HG02884 (cell line): ENCODE results near the gene SETDB1.

Experiments used
- ATAC-seq: cut with Tn5 transposase; IDR thresholded peaks from one replicate; pipeline ENCODE4 v1.9.1; 2021; ENCODE audit warnings: mild to moderate bottlenecking, moderate library complexity; ENCODE audit not compliant: unreplicated experiment

Gene SETDB1

GRCh38 chr1:150974580-150975478, 48.7 kb downstream of the SETDB1 start, which contains the start of gene CERS2:
Gene CERS2 (minus strand): TSS chr1:150974835. CDS start chr1:150969090, 5,745 bp downstream.
- ATAC-seq, result peak; percentile 51

GRCh38 chr1:150976401-150976821, 50.2 kb downstream of the SETDB1 start:
- ATAC-seq, result no peak

GRCh38 chr1:150976879-150977694, 50.9 kb downstream of the SETDB1 start:
- no peak for ATAC-seq

GRCh38 chr1:150979092-150980056, 53.2 kb downstream of the SETDB1 start:
- no peak for ATAC-seq

- no peak for ATAC-seq
Measured at GRCh38 chr1:150981177-150981804, 55.1 kb downstream of the SETDB1 start.

GRCh38 chr1:150981805-150982712, 55.9 kb downstream of the SETDB1 start, which contains the start of gene ANXA9:
Gene ANXA9 (plus strand): TSS chr1:150982292. CDS start chr1:150983106, 814 bp downstream.
- ATAC-seq, result no peak

- no peak for ATAC-seq
Measured at GRCh38 chr1:150985179-150985825, 59.1 kb downstream of the SETDB1 start.

GRCh38 chr1:150987924-150988323, 61.8 kb downstream of the SETDB1 start:
- ATAC-seq, result no peak

GRCh38 chr1:150992626-150993025, 66.5 kb downstream of the SETDB1 start:
- no peak for ATAC-seq

GRCh38 chr1:150994248-150994647, 68.1 kb downstream of the SETDB1 start:
- no peak for ATAC-seq

GRCh38 chr1:150995460-150995859, 69.3 kb downstream of the SETDB1 start:
- ATAC-seq, result no peak

GRCh38 chr1:150995896-150996295, 69.7 kb downstream of the SETDB1 start:
- ATAC-seq, result no peak

GRCh38 chr1:150997126-150997872, 71.1 kb downstream of the SETDB1 start:
- ATAC-seq, result no peak

GRCh38 chr1:150997949-150998348, 71.8 kb downstream of the SETDB1 start:
- ATAC-seq, result no peak

GRCh38 chr1:150999051-150999674, 73.0 kb downstream of the SETDB1 start:
- no peak for ATAC-seq

GRCh38 chr1:150999926-151000325, 73.8 kb downstream of the SETDB1 start:
- ATAC-seq, result no peak

- ATAC-seq, result no peak
Measured at GRCh38 chr1:151000408-151000807, 74.2 kb downstream of the SETDB1 start.
